A549 (cell line): ENCODE data around the gene TMEM101. TPM values are rescaled to one million over a fixed set of nuclear protein-coding genes. Genes with fewer than 3 reads are reported as not detected.
"Not testable (repeated sequence)": the region's sequence is repeated elsewhere in the genome, so short reads cannot be mapped to it uniquely, and the experiment has no call there.

Experiments
- ATAC-seq, 2 experiments: fragments of 200-7000 bp in 1 of 2; fragments of >200 bp in 1 of 2; cut with Nextera tagmentation in 1 of 2; cut with Tn5 transposase in 1 of 2; 3 replicates each; pipeline versions ENCODE4 v1.8.0 to v1.9.1; 2018 to 2020; ENCODE audit warnings: mild to moderate bottlenecking in 1 of 2, moderate library complexity in 1 of 2
- CTCF ChIA-PET: fragments of 300-600 bp; sonication (Branson Sonifier 250); formaldehyde crosslinking; extraction: SDS; loops from one replicate; lab custom pipeline; 2021; ENCODE audit warnings: antibody characterized with exemption, inconsistent platforms; lab: Yijun Ruan, JAX
- POLR2A ChIA-PET: fragments of 350-600 bp; formaldehyde crosslinking; extraction: SDS; loops from one replicate; lab custom pipeline; 2021; ENCODE audit warnings: antibody characterized with exemption, inconsistent platforms; lab: Yijun Ruan, JAX
- DNase-seq, 2 experiments: peaks; one replicate each; pipeline versions ENCODE4 v3.0.0 to v3.0.0-alpha.2; 2011 to 2016; ENCODE audit warnings: low read depth in 1 of 2, low spot score in 1 of 2
- FAIRE-seq: peaks from 2 replicates; lab custom pipeline; 2011; peaks lifted over from hg19 to GRCh38; lab: Jason Lieb, UNC
- H3K27ac ChIP-seq, 2 experiments: fragments of >200 bp; sonication (Bioruptor Twin); formaldehyde crosslinking; 3 replicates each; pipeline ENCODE4 v1.5.1; 2016 to 2017
- H3K4me1 ChIP-seq: fragments of >200 bp; sonication (Bioruptor Twin); formaldehyde crosslinking; 3 replicates; pipeline ENCODE4 v1.6.1; 2016
- H3K4me2 ChIP-seq: fragments of >200 bp; sonication (Bioruptor Twin); formaldehyde crosslinking; 3 replicates; pipeline ENCODE4 v1.6.1; 2016
- H3K4me3 ChIP-seq: fragments of >200 bp; sonication (Bioruptor Twin); formaldehyde crosslinking; 3 replicates; pipeline ENCODE4 v1.5.1; 2016
- H3K9me3 ChIP-seq: fragments of >200 bp; sonication (Bioruptor Twin); formaldehyde crosslinking; 3 replicates; pipeline ENCODE4 v1.6.1; 2016
- BCL3 ChIP-seq: fragments of >200 bp; sonication (Bioruptor Twin); formaldehyde crosslinking; IDR thresholded peaks from 3 replicates; pipeline ENCODE4 v1.6.1; 2016
- CBX2 ChIP-seq: fragments of 200-600 bp; sonication (generic); IDR thresholded peaks from 2 replicates; pipeline ENCODE4 v1.6.1; 2016; ENCODE audit warnings: low read depth, mild to moderate bottlenecking, borderline replicate concordance
- CBX8 ChIP-seq: fragments of 200-600 bp; sonication (generic); IDR thresholded peaks from 2 replicates; pipeline ENCODE4 v1.6.1; 2016
- CEBPB ChIP-seq, 2 experiments: fragments of >200 bp in 1 of 2; sonication (Bioruptor Twin) in 1 of 2; formaldehyde crosslinking in 1 of 2; IDR thresholded peaks; 2 replicates each; pipeline ENCODE4 v1.6.1; 2012 to 2016
- CHD2 ChIP-seq: fragments of 150-350 bp; IDR thresholded peaks from 2 replicates; pipeline ENCODE4 v1.6.1; 2014; ENCODE audit warnings: low read length; ENCODE audit not compliant: partially characterized antibody
- ELK1 ChIP-seq: fragments of 150-350 bp; IDR thresholded peaks from 2 replicates; pipeline ENCODE4 v1.6.1; 2014; ENCODE audit warnings: low read depth, mild to moderate bottlenecking, low read length
- EP300 ChIP-seq, 2 experiments: fragments of >200 bp; sonication (Bioruptor Twin); formaldehyde crosslinking; IDR thresholded peaks; 2 replicates in 1 of 2; 3 replicates in 1 of 2; pipeline ENCODE4 v1.6.1; 2016 to 2017
- ESRRA ChIP-seq: fragments of 150-350 bp; IDR thresholded peaks from 2 replicates; pipeline ENCODE4 v1.6.1; 2014; ENCODE audit warnings: mild to moderate bottlenecking, low read length, borderline replicate concordance
- GATA3 ChIP-seq: IDR thresholded peaks from 2 replicates; pipeline ENCODE4 v1.6.1; 2012; ENCODE audit warnings: borderline replicate concordance
- HOXA7 ChIP-seq: fragments of 250-450 bp; sonication (Bioruptor Pico); IDR thresholded peaks from 2 replicates; pipeline ENCODE4 v1.5.0; 2020; ENCODE audit warnings: mild to moderate bottlenecking, moderate library complexity
- HOXB5 ChIP-seq: fragments of 250-450 bp; sonication (Bioruptor Pico); IDR thresholded peaks from 2 replicates; pipeline ENCODE4 v1.5.0; 2020; ENCODE audit warnings: mild to moderate bottlenecking, moderate library complexity
- MYC ChIP-seq: IDR thresholded peaks from 2 replicates; pipeline ENCODE4 v1.6.1; 2012; ENCODE audit warnings: mild to moderate bottlenecking, inconsistent platforms, low read length, improper control_type of control experiment, borderline replicate concordance
- NPAS2 ChIP-seq: fragments of 250-450 bp; sonication (Bioruptor Pico); IDR thresholded peaks from 2 replicates; pipeline ENCODE4 v1.8.0; 2022; ENCODE audit warnings: mild to moderate bottlenecking, moderate library complexity, borderline replicate concordance
- RFX5 ChIP-seq: fragments of 450-650 bp; IDR thresholded peaks from 2 replicates; pipeline ENCODE4 v1.7.1; 2014; ENCODE audit warnings: antibody characterized with exemption, mild to moderate bottlenecking, moderate library complexity
- SMC3 ChIP-seq: fragments of >200 bp; sonication (Bioruptor Twin); formaldehyde crosslinking; IDR thresholded peaks from 3 replicates; pipeline ENCODE4 v1.6.1; 2018; ENCODE audit warnings: inconsistent platforms
- TP53 ChIP-seq: fragments of 250-450 bp; sonication (Bioruptor Pico); IDR thresholded peaks from 2 replicates; pipeline ENCODE4 v1.5.0; 2021; ENCODE audit warnings: mild to moderate bottlenecking, moderate library complexity
- ZNF302 ChIP-seq: fragments of 250-450 bp; sonication (Bioruptor Pico); IDR thresholded peaks from 2 replicates; pipeline ENCODE4 v1.9.0; 2021; ENCODE audit warnings: inconsistent platforms, mild to moderate bottlenecking, moderate library complexity
- ZSCAN20 ChIP-seq: fragments of 250-450 bp; sonication (Bioruptor Pico); IDR thresholded peaks from 2 replicates; pipeline ENCODE4 v1.8.0; 2022; ENCODE audit warnings: mild to moderate bottlenecking, moderate library complexity
- WGBS: methylation state at CpG from one replicate; pipeline ENCODE4 v1.1.6; 2017; ENCODE audit errors: missing lambda C conversion rate; 5-methylcytosine and 5-hydroxymethylcytosine counted together
- polyA plus RNA-seq, 4 experiments: library from polyadenylated mRNA; depleted of rRNA in 3 of 4; stranded (reverse); fragments of >200 nt; fragmentation: RNase III in 1 of 4; extraction: RNeasy Plus Mini Kit Qiagen cat#74134 plus additional on column Dnase treatment in 1 of 4; gene quantifications; 2 replicates in 3 of 4; 3 replicates in 1 of 4; pipeline ENCODE4 v1.2.3, GENCODE V29; 2011 to 2017

Gene TMEM101
- polyA plus RNA-seq, 2 of the 4 experiments (the other 2 are of a cell fraction) = 32.2 to 38.2 TPM

- ATAC-seq (no peak; a peak in 1 of 6 replicates), DNase-seq (no peak), FAIRE-seq (no peak)
- no peaks in the 10 kb centered on the region for H3K9me3 ChIP-seq
- H3K4me3 ChIP-seq = no peak overlapping the region
- H3K4me2 ChIP-seq = no peak overlapping the region
- no peak overlapping the region for H3K27ac ChIP-seq
- peaks cover 18% of the 10 kb centered on the region for H3K4me1 ChIP-seq
- no peak for TF ChIP-seq ZNF302
- ChIA-PET POLR2A (interaction anchor here (0.6 to 1.2 kb wide), 4 partner anchors 17 to 1003 kb away, joined by 3 to 10 read pairs (median 4); partner anchors contain the start of gene LSM12), CTCF (interaction anchor here (1.0 to 3.8 kb wide), 10 partner anchors 8 to 171 kb away, joined by 3 to 36 read pairs (median 5); no protein-coding TSS in a partner anchor)
- WGBS = 95% methylated on average over 9 of the region's 9 CpGs
Observed at GRCh38 chr17:44049294-44050060, 34.7 kb upstream of the TMEM101 start.

GRCh38 chr17:44046893-44047292, 32.1 kb upstream of the TMEM101 start:
- H3K4me2 ChIP-seq, H3K4me3 ChIP-seq, FAIRE-seq, H3K27ac ChIP-seq, DNase-seq, ATAC-seq, POLR2A ChIA-PET, H3K9me3 ChIP-seq: not testable (repeated sequence)
- H3K4me1 ChIP-seq = peaks cover 11% of the 10 kb centered on the region
- 96% methylated on average over 7 of the region's 7 CpGs for WGBS
- CTCF ChIA-PET = interaction anchor here (0.6 to 1.9 kb wide), 3 partner anchors 13 to 122 kb away, joined by 3 to 5 read pairs (median 3); no protein-coding TSS in a partner anchor

GRCh38 chr17:44045486-44045885, 30.7 kb upstream of the TMEM101 start:
- peaks cover 11% of the 10 kb centered on the region for H3K4me1 ChIP-seq
- FAIRE-seq (no peak), ATAC-seq (no peak), DNase-seq (no peak)
- H3K4me2 ChIP-seq = no peak overlapping the region
- no peak overlapping the region for H3K27ac ChIP-seq
- no peaks in the 10 kb centered on the region for H3K9me3 ChIP-seq
- TF ChIP-seq HOXA7 (no peak), NPAS2 (no peak), CHD2 (no peak)
- ChIA-PET POLR2A (interaction anchor here (0.5 to 2.1 kb wide), 2 partner anchors 12 to 20 kb away, joined by 3 to 7 read pairs; partner anchors contain the start of gene LSM12), CTCF (interaction anchor here (0.7 to 8.6 kb wide), 5 partner anchors 9 to 153 kb away, joined by 3 to 48 read pairs (median 3); partner anchors contain the start of gene PPY)
- no peak overlapping the region for H3K4me3 ChIP-seq
- 98% methylated on average over 4 of the region's 4 CpGs for WGBS

GRCh38 chr17:44044071-44044470, 29.3 kb upstream of the TMEM101 start:
- ATAC-seq = no peak
- H3K4me1 ChIP-seq = peaks cover 11% of the 10 kb centered on the region
- POLR2A ChIA-PET = interaction anchor here (0.6 to 2.1 kb wide), 4 partner anchors 15 to 79 kb away, joined by 3 to 7 read pairs (median 4); partner anchors contain the start of genes G6PC3, HDAC5 and LSM12
- H3K27ac ChIP-seq = 0 out of 6 replicates have a peak overlapping the region, but pooled peaks of 1 of the 2 experiments have one; percentile 0
- no peak overlapping the region for H3K4me3 ChIP-seq
- 0 out of 3 replicates have a peak overlapping the region, but pooled peaks have one; percentile 10 for H3K4me2 ChIP-seq
- CTCF ChIA-PET = interaction anchor here (0.6 to 8.6 kb wide), 16 partner anchors 7 to 133 kb away, joined by 3 to 145 read pairs (median 4); partner anchors contain the start of genes HDAC5, LSM12 and PPY
- WGBS = 58% methylated on average over 1 of the region's 1 CpG
- DNase-seq = no peak
- TF ChIP-seq CBX2 = no peak
- peak in 1 of 2 experiments; percentile 30; a peak in 1 of 4 replicates for TF ChIP-seq CEBPB (IDR thresholded peaks at IDR 0.05)
- FAIRE-seq = no peak
- H3K9me3 ChIP-seq = no peaks in the 10 kb centered on the region

GRCh38 chr17:44043272-44043696, 28.5 kb upstream of the TMEM101 start:
- TF ChIP-seq BCL3 (no peak), TP53 (CRISPR knock-in tag) (no peak), HOXA7 (no peak), RFX5 (no peak), SMC3 (no peak), EP300 (IDR thresholded peaks at IDR 0.05) (no peak), ELK1 (no peak), ZSCAN20 (CRISPR knock-in tag) (no peak), ZNF302 (no peak), ESRRA (no peak), GATA3 (no peak), HOXB5 (CRISPR knock-in tag) (no peak), MYC (no peak), CBX8 (no peak), CBX2 (no peak)
- TF ChIP-seq, all 56 proteins: peak for 0
- Histone ChIP-seq H3K9me3 (no peaks in the 10 kb centered on the region), H3K4me2 (no peak overlapping the region), H3K4me1 (peaks cover 11% of the 10 kb centered on the region), H3K27ac (no peak overlapping the region), H3K4me3 (no peak overlapping the region)
- 81% methylated on average over 4 of the region's 4 CpGs for WGBS
- no peak for FAIRE-seq
- CTCF ChIA-PET = interaction anchor here (0.6 to 8.6 kb wide), 17 partner anchors 8 to 165 kb away, joined by 3 to 145 read pairs (median 10); partner anchors contain the start of genes HDAC5 and PPY
- POLR2A ChIA-PET = interaction anchor here (0.6 to 1.6 kb wide), 3 partner anchors 16 to 80 kb away, joined by 4 read pairs; partner anchors contain the start of genes HDAC5 and LSM12
- no peak for ATAC-seq
- DNase-seq = no peak
